GM21390 (cell line): ENCODE measurements around the gene P4HB.

ENCODE experiments used
- ATAC-seq: cut with Tn5 transposase; IDR thresholded peaks from one replicate; pipeline ENCODE4 v1.9.1; 2021; ENCODE audit not compliant: unreplicated experiment

The P4HB gene

GRCh38 chr17:81812571-81813370 is 47.6 kb downstream of the P4HB start:
- ATAC-seq = no peak

- no peak for ATAC-seq
Observed at GRCh38 chr17:81811705-81812570, 48.4 kb downstream of the P4HB start.

- no peak for ATAC-seq
Observed at GRCh38 chr17:81810892-81811704, 49.2 kb downstream of the P4HB start.

GRCh38 chr17:81810476-81810875 is 49.9 kb downstream of the P4HB start:
- ATAC-seq = no peak

- no peak for ATAC-seq
Observed at GRCh38 chr17:81809556-81809998, 50.8 kb downstream of the P4HB start.

- no peak for ATAC-seq
Observed at GRCh38 chr17:81808778-81809555, 51.4 kb downstream of the P4HB start.

- no peak for ATAC-seq
Observed at GRCh38 chr17:81807839-81808238, 52.5 kb downstream of the P4HB start.

GRCh38 chr17:81807210-81807719 is 53.1 kb downstream of the P4HB start:
- no peak for ATAC-seq

- no peak for ATAC-seq
Observed at GRCh38 chr17:81806461-81807209, 53.7 kb downstream of the P4HB start.

- no peak for ATAC-seq
Observed at GRCh38 chr17:81805707-81806460, 54.5 kb downstream of the P4HB start.

GRCh38 chr17:81804559-81805399 is 55.6 kb downstream of the P4HB start:
- no peak for ATAC-seq

- ATAC-seq = no peak
Observed at GRCh38 chr17:81803728-81804558, 56.4 kb downstream of the P4HB start, which contains the start of gene GCGR. Gene GCGR, plus strand, starts transcription at chr17:81804150. Its CDS starts 4,869 bp downstream, at chr17:81809019.

- no peak for ATAC-seq
Observed at GRCh38 chr17:81802856-81803643, 57.3 kb downstream of the P4HB start.

- no peak for ATAC-seq
Observed at GRCh38 chr17:81802048-81802758, 58.1 kb downstream of the P4HB start.

- ATAC-seq = no peak
Observed at GRCh38 chr17:81801327-81801726, 59.0 kb downstream of the P4HB start.
